T-helper 22 cell (primary cell): ENCODE measurements around the gene OR5AC2.

Experiments
- DNase-seq: peaks from one replicate; pipeline ENCODE4 v3.0.0-alpha.2; 2020; ENCODE audit warnings: low read depth

OR5AC2 gene, protein sequence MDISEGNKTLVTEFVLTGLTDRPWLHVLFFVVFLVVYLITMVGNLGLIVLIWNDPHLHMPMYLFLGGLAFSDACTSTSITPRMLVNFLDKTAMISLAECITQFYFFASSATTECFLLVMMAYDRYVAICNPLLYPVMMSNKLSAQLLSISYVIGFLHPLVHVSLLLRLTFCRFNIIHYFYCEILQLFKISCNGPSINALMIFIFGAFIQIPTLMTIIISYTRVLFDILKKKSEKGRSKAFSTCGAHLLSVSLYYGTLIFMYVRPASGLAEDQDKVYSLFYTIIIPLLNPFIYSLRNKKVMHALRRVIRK

DNA sequence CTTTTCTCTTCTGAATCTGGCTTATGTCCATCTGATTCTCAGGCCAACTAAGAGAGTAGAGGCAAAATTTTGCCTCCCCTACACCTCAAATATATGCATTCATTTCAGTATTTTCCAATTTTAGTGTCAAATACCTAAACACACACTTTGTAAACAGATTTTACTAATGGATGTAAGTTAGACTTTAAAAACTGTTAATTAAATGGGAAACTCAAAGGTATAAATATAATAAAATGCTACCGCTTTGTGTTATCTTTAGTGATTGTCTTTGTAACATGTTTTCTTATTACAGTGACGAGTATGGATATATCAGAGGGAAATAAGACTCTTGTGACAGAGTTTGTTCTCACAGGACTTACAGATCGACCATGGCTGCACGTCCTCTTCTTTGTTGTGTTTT, at the start of gene OR5AC2:
Gene OR5AC2 (plus strand): TSS at position 301 of the 400 bp plus-strand sequence. CDS start 0 bp downstream, at position 301.
- no peak for DNase-seq

DNA sequence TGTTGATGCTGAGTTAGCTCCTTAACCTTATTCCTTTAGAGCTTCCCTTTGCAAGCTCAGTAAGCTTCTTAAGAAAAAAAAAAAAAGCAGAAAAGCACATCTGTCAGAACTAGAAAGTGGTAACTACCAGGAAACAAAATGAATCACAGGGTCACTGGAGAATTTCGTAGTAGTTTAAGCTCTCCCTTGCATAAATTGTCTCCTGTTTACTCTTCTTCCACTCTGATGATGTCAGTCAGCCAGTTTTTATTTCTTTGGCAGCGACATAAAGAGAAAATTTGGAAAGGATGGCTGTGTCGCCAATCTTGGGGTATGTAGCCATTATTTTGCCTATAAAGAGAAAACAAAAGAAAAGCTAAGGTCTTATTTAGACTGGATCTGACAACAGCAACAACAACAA, 48.7 kb upstream of the OR5AC2 start:
- DNase-seq: no peak

DNA sequence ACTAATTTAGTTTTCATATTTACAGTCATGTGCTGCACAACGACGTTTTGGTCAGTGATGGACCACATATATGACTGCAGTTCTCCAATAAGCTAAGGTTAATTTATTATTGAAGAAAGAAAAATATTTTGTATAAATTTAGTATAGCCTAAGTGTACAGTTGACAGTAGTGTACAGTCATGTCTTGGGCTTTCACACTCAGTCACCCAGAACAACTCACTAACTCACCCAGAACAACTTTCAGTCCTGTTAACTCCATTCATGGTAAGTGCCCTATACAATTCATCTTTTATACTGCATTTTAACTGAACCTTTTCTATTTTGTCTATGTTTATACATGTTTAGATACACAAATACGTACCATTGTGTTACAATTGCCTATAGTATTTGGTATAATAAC, 48.1 kb upstream of the OR5AC2 start:
- DNase-seq: no peak

DNA sequence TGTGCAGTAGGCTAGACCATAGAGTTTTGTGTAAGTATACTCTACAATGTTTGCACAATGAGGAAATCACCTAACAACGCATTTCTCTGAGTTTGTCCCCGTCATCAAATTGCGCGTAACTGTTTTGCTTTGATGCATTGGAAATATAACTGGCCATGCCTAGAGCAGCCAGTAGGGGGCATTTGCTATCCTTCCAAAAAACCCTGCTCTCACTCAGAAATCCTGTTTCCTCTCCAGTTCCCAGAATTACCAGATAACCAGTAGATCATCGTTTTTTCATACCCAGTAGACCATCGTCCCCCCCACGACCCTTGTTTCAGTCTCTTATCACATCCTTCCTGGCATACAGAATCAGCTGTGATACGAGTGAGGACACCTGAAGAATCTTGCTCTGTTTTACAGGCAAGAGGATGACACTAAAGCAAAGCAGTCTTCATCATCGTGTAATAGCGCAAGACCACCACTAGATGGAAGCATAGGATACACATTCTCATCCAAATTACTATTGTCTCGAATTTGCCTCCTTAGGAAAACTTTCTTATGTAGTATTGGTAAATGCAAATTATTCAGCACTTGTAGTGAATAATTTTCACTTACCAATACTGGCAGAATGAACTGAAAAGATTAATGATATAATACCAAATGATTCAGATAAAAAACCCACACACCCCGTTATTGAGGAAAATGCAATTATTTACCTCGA, 47.5 kb upstream of the OR5AC2 start:
- DNase-seq: peak; percentile 39

DNA sequence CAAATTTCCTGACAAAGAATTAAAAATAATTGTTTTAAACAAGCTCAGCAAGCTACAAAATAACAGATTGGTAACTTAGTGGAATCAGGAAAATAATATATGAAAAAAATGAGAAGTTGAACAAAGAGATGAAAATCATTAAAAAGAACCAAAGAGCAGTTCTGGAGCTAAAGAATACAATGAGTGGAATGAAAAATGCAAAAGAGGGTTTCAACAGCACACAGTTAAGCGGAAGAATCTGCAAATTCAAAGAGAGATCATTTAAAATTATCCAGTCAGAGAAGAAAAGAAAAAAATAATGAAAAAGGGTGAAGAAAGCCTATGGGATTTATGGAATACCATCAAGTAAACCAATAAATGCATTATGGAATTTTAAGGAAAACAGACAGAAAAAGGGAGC, 45.6 kb upstream of the OR5AC2 start:
- no peak for DNase-seq

DNA sequence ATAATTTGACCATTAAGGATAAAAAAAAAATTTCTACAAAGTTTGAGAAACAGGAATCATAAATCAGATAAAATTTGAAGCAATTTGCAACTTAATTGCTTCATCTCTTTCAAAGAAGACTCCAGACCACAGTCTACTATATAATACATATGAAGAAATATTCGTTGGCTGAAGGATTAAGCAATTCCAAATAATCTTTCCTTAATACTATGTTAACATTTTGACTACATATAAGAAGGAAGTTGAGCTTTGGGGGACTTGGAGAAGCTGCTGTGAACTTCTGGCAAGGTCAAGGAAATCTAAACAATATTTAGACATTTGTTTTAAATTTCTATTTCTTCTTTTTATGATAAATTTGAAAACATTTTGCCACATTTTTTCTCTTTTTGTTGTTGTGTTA, 38.4 kb upstream of the OR5AC2 start:
- DNase-seq: no peak

DNA sequence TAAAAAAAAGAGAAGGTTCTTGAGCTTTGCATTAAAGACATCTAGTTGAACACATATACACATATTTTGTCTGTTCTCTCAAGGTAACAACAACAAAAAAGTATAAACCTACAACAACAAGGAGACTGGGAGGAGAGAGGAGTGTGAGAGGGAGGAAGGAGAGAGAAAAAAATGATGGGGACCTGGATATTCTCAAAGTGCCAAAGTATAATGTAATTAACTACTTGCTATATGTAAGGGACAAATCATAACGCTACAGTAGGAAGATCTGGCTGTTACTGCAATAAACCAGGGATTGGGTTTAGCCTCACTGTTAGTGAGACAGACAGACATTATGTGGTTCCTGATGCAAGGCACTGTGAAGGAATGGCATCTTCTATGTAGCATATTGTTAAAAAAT, 37.7 kb upstream of the OR5AC2 start:
- no peak for DNase-seq

DNA sequence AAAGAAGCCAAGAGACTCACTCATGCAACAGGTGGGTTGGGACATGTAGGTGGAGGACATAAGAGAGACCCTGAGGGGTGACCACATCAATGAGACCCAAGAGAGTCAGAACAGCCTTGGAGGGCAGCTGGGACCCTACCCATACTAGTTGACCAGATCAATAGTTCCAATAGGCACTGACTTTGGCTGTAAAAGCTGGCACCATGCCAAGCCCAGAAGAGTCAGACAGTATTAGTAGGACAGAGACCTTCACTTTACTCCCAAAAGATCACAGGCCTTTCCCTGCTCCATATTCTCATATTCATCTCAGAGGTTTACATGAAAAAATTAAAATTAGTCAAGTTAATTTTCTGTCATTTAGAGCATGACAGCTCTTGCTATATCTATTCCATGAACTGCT, 30.9 kb upstream of the OR5AC2 start:
- DNase-seq: no peak

DNA sequence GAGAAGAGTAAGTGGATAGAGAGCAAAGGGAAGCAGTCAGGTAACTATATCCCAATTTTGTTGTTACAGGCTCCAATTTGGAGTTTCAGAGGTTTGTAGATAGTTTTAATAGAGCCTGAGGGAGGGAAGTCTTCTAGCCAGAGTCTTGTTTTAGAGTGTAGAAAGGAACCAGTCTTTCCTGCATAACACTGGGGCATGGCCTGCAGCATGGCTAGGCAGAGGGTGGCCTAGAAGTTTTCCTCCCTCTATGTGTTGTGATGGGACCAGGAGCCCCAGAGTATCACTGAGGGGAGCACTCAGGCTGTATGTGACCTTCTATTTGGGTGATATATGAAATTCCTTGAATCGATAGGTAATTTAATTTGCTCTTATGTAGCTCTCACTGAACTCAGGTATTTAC, 29.3 kb upstream of the OR5AC2 start:
- DNase-seq: no peak

DNA sequence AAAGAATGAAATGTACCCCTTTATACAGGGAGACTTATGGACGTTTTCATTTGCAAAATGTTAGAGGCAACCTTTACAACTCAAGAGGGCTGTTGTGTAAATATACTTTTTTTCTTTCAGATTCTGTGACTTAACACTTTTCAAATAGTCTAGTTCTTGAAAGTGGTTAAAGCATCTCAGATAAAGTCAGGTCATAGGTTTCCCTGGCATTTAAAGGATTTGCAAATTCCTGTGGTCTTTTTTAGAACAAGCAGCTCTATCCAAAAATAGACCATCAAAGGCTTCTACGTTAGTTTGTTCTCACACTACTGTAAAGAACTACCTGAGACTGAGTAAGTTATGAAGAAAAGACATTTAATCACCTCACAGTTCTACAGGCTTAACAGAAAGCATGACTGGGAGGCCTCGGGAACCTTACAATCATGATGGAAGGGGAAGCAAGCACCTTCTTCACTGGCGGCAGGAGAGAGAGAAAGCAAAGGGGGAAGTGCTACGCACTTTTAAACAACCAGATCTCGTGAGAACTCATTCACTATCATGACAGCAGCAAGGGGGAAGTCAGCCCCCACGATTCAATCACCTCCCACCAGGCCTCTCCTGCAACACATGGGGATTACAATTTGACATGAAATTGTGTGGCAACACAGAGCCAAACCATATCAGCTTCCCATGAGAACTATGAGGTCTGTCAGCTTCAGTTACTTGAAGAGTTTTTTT, 28.6 kb upstream of the OR5AC2 start:
- DNase-seq: no peak

DNA sequence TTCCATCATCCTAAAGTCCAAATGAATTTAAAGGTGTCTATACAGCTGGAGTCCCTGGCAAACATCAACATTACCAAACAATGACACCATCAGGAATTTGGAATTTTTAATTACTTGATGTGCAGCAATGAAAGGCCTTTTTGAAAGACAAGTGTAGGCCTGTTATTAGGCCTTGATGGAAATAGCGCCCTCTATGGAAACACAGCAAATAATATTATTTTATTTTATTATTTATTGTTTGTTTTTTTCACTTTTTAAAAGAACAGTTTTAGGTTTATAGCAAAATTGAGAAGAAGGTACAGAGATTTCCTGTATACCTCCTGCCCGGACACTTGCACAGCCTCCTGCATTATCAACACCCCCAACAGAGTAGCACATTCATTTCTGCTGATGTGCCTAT, 18.1 kb upstream of the OR5AC2 start:
- no peak for DNase-seq

DNA sequence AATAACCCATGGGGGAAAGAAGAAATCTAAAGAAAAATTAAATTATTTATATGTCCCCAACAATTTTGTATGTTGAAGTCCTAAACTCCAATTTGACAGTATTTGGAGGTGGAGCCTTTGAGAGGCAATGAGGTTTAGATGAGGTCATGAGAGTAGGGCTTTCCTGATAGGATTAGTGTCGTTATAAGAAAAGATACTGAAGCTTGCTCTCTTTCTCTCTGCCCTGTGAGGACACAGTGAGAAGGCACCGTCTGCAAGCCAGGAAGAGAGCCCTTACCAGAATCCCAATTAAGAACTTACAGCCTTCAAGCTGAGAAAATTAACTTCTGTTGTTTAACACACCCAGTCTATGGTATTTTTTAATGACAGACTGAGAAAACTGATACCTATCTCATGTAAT, 16.1 kb upstream of the OR5AC2 start:
- no peak for DNase-seq

DNA sequence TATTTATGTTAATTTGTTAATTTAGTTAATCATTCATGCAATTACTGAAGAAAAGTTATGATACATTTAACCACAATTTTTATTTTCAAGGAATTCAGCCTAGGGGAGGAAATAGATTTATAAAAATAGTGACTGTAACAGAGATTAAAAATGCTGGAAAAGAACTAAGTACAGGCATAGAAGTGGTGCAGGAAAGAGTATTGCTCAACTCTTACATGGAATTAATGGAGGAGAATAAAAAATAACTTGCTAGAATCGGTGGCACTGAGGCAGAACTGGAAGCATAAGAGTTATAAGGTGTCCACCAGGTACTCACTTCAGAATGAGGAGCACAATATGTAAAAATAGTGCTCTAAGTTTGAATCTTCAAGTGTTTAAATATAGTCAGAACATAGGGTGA, 13.5 kb upstream of the OR5AC2 start:
- no peak for DNase-seq

DNA sequence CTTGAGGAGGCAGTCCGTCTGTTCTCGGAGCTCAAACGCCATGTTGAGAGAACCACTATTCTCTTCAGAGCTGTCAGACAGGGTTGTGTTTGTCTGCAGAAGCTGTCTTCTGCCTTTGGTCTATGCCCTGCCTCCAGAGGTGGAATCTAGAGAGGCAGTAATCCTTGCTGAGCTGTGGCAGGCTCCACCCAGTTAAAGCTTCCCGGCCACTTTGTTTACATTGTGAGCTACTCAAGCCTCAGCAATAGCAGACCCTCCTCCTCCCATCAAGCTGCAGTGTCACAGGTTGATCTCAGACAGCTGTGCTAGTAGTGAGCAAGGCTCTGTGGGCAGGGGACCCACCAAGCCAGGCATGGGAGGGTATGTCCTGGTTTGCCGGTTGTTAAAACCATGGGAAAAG, 8.9 kb downstream of the OR5AC2 start:
- DNase-seq: no peak

DNA sequence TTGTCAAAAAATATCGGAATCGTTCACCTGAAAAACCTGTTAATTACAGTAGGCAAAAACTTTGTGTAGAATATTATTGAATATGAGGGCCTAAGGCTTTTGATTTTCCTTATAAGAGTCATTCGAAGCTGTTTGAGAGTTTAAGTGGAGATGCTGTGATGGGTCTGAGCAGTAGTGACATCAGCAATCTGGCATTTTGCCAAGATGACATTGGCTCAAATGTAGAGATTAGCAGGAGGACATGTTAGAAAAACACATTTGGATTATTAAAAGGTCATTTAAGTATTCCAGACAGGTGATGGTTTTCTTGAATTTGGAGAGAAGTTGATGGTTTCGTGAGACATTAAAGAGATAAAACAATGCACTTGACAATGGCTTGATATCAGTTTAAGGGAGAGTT, 12.9 kb downstream of the OR5AC2 start:
- no peak for DNase-seq

DNA sequence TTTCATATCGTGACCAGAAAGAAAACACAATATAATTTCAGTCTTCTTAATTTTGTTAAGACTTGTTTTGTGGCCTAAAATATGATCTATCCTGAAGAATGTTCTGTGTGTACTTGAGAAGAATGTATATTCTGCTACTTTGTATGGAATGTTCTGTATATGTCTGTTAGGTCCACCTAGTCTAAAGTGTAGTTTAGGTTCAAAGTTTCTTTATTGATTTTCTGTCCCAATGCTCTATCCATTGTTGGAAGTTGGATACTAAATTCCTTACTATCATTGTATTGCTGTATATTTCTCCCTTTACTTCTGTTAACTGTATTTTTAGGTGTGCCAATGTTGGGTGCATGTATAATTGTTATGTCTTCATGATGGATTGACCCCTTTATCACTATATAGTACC, 21.2 kb downstream of the OR5AC2 start:
- no peak for DNase-seq

DNA sequence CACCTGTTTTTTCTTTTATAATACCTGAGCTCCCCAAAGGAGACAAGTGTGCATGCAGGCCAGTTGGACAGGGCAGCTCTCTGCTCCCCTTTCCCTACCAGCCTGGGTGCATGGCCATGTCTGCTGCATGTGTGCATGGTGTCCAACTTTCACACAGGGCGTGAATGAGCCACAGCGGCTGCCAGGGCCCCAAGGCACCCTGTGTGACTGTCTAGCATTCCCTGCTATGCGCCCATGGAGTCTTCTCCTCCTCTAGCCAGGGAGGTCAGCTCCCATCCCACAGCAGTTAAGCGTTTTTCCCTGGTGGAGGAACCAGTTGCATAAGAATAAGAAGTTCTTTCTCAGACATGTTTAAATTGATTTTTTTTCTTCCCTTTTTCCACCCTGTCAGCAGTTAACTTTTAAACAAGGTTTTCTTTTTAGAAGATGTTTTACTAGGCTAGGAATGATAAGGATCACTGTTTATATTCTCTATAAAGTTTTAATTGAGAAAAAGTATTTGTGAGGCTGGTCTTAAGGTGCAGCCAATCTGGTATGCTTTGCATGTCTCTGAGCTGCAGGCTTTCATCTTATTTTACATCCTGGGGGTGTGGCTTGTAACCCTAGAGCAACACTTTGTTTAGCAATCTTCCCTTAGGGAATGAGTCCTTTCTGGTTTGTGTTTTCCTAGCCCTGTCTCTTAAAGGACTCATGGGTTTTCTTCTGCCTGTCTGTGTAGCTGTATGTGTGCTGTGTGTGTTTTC, 23.0 kb downstream of the OR5AC2 start:
- DNase-seq: no peak

DNA sequence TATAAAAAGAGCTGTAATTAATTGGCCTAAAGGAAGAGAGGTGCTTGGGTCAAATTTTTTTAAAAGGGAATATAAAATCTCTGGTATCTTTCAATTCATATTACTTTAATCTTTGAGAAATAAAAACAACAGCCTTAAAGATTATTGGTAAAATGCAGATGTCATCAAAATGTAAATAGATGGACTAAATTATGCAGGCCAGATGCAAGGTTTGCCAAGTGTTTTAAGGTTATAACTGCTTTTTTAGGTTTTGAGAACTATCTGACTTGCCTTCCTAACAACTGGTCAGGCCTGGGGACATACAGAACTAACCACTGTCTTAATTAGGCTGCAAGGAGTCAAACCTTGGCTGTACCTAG, 23.6 kb downstream of the OR5AC2 start:
- no peak for DNase-seq

DNA sequence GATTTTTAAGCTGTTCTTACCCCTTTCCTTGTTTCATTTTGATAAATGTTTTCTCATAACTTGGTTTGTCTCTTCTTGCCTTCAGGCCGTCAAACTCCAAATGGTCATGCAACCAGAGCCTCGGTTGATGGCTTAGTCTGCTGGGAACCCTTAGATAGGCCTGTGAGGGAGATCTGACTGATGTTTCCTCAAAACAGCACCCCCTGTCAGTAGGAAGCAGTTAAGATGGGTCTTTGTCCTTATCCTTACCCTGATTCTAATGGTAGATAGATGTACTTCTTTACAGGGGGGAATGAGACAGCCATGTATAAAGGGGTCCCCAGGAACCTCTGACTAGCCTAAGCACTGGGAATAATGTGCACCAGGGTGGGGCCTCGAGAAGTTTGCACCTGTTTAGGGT, 27.3 kb downstream of the OR5AC2 start:
- no peak for DNase-seq

DNA sequence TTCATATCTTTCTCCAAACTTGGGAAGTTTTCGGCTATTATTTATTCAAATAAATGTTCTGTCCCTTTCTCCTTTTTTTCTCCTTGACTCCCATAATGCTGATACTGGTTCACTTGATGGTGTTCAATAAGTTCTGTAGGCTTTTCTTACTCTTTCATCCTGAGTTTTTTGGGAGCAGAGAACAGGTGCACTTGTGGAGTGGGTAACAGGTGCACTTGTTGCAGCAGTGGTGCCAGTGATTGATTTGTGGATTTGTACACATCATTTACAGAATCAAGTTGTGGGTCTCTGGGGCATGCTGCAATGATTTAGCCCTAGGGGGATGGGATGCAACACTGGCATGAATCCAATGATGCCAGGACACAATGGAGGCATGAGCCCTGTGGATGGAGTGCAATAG, 28.7 kb downstream of the OR5AC2 start:
- no peak for DNase-seq

DNA sequence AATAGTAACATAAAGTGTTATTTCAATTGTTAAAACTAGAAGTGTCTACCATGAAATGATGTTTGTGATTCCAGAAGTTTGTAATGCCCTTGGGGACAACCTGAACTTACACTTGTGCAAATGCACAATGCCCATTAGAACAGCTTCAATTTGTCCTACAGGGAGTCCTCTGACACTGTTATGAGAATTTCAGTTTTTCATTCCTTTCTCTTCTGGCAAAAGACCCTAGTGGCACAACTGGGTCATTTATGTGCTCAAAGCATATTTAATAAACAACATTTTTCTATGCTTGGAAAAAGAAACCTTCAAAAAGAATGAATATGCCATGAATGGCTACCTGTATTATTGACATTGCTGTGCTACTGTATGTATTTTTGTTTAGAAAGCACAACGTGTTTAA, 43.4 kb downstream of the OR5AC2 start, which contains the start of gene OR5H1:
Gene OR5H1 (plus strand): TSS at position 301 of the 400 bp plus-strand sequence. CDS start 1,977 bp downstream, outside the sequence.
- DNase-seq: no peak

DNA sequence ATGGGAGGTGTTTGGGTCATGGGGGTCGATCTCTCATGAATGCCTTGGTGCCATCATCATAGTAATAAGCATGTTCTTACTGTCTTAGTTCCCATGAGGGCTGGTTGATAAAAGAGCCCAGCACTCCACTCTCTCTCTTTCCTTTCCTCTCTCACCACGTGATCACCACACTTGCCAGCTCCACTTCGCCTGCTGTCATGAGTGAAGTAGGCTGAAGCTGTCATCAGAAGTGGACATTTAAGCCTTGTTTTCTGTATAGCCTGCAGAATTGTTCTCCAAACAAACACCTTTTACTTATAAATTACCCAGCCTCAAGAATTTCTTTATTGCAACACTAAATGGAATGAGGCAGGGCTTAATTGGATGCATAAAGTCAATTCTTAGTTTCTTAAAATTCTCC, 49.7 kb downstream of the OR5AC2 start:
- DNase-seq: no peak
